ENCODE measurements around the gene TOP3B. TPM values are rescaled to one million over a fixed set of nuclear protein-coding genes. Genes with fewer than 3 reads are reported as not detected.

TOP3B gene
- total and polyA plus RNA-seq, 2 experiments from 2014 or later, result 35.7 to 77.7 TPM

GRCh38 chr22:22015631-22016030 lies 33.0 kb upstream of the TOP3B start (continued):
- no peak for TF ChIP-seq REST (IDR thresholded peaks at IDR 0.05; ENCODE audit: unreplicated experiment)
- no peak for TF ChIP-seq ZNF331 (CRISPR knock-in tag; IDR thresholded peaks at IDR 0.05; ENCODE audit: low read depth)
- TF ChIP-seq NANOG (IDR thresholded peaks at IDR 0.05; ENCODE audit: borderline replicate concordance), result no peak

GRCh38 chr22:22014285-22014659 lies 31.7 kb upstream of the TOP3B start:
- no peak overlapping the region for H3K27ac ChIP-seq (ENCODE audit: low read depth)
- no peaks in the 10 kb centered on the region for H3K36me3 ChIP-seq (ENCODE audit: insufficient read depth)
- Mint-ChIP-seq H3K36me3 (ENCODE audit: low read depth) (no peaks in the 10 kb centered on the region), H3K27me3 (ENCODE audit: insufficient read depth, low read depth, poor library complexity) (peaks cover 64% of the 10 kb centered on the region), H3K4me1 (peaks cover 17% of the 10 kb centered on the region), H3K9me3 (peaks cover 5% of the 10 kb centered on the region; the same call in 2 of the 3 replicates), H3K4me3 (no peak overlapping the region), H3K27ac (no peak overlapping the region)
- no peak overlapping the region for H3K4me2 ChIP-seq
- H3K79me2 ChIP-seq (replicated peaks; ENCODE audit: insufficient read depth), result no peaks in the 10 kb centered on the region
- peaks cover 97% of the 10 kb centered on the region for H3K27me3 ChIP-seq (ENCODE audit: insufficient read depth)
- TF ChIP-seq ZNF114 (CRISPR knock-in tag; IDR thresholded peaks at IDR 0.05) (no peak), CTCF (conservative IDR thresholded peaks at IDR 0.05; ENCODE audit: low read depth in 2 of 2) (no peak), ZNF331 (CRISPR knock-in tag; IDR thresholded peaks at IDR 0.05; ENCODE audit: low read depth) (no peak), POLR2AphosphoS5 (IDR thresholded peaks at IDR 0.05; ENCODE audit: low read depth) (no peak)
- no peak overlapping the region for H3K4me3 ChIP-seq
- H3K9me2 ChIP-seq (ENCODE audit: insufficient read depth), result 0 out of 2 replicates have a peak, but pooled peaks cover 1% of the 10 kb centered on the region
- peaks cover 18% of the 10 kb centered on the region for H3K4me1 ChIP-seq (ENCODE audit: insufficient read depth)
- DNase-seq (ENCODE audit: low spot score) (no peak), ATAC-seq (no peak)
- no peaks in the 10 kb centered on the region for H3F3A ChIP-seq (replicated peaks; ENCODE audit: low read depth)
- no peak overlapping the region for H2AFZ ChIP-seq
- H4K20me1 ChIP-seq (replicated peaks; ENCODE audit: insufficient read depth), result no peaks in the 10 kb centered on the region

GRCh38 chr22:22013559-22014284 lies 31.1 kb upstream of the TOP3B start:
- DNase-seq (ENCODE audit: low spot score) (no peak), ATAC-seq (no peak)
- H3K4me1 Mint-ChIP-seq, result peaks cover 16% of the 10 kb centered on the region
- H3K9me2 ChIP-seq (ENCODE audit: insufficient read depth), result no peaks in the 10 kb centered on the region
- TF ChIP-seq NANOG (IDR thresholded peaks at IDR 0.05; ENCODE audit: borderline replicate concordance) (no peak), ZNF331 (CRISPR knock-in tag; IDR thresholded peaks at IDR 0.05; ENCODE audit: low read depth) (no peak)
- H3K27me3 Mint-ChIP-seq (ENCODE audit: insufficient read depth, low read depth, poor library complexity), result peaks cover 61% of the 10 kb centered on the region
- H3K4me3 Mint-ChIP-seq, result no peak overlapping the region
- H2AFZ ChIP-seq, result no peak overlapping the region
- no peak overlapping the region for H3K27ac Mint-ChIP-seq
- no peak overlapping the region for H3K4me3 ChIP-seq
- H3K4me1 ChIP-seq (ENCODE audit: insufficient read depth), result peaks cover 12% of the 10 kb centered on the region
- peaks cover 5% of the 10 kb centered on the region; the same call in 2 of the 3 replicates for H3K9me3 Mint-ChIP-seq
- no peaks in the 10 kb centered on the region for H3K36me3 ChIP-seq (ENCODE audit: insufficient read depth)
- H3K27me3 ChIP-seq (ENCODE audit: insufficient read depth), result peaks cover 97% of the 10 kb centered on the region
- H3K27ac ChIP-seq (ENCODE audit: low read depth), result no peak overlapping the region
- no peaks in the 10 kb centered on the region for H3F3A ChIP-seq (replicated peaks; ENCODE audit: low read depth)
- no peak overlapping the region for H3K4me2 ChIP-seq
- no peaks in the 10 kb centered on the region for H3K79me2 ChIP-seq (replicated peaks; ENCODE audit: insufficient read depth)
- H4K20me1 ChIP-seq (replicated peaks; ENCODE audit: insufficient read depth), result no peaks in the 10 kb centered on the region
- H3K36me3 Mint-ChIP-seq (ENCODE audit: low read depth), result no peaks in the 10 kb centered on the region

Measured in GM23338 (cell line).